GM12873 (cell line): ENCODE measurements around the gene SRRM4.

Experiments
- CTCF ChIP-seq: IDR thresholded peaks from 2 replicates; pipeline ENCODE4 v1.5.1; 2012; ENCODE audit warnings: low read depth, mild to moderate bottlenecking, moderate library complexity, low read length, control low read depth; ENCODE audit not compliant: insufficient read depth; ENCODE audit errors: missing control alignments

Gene SRRM4

DNA sequence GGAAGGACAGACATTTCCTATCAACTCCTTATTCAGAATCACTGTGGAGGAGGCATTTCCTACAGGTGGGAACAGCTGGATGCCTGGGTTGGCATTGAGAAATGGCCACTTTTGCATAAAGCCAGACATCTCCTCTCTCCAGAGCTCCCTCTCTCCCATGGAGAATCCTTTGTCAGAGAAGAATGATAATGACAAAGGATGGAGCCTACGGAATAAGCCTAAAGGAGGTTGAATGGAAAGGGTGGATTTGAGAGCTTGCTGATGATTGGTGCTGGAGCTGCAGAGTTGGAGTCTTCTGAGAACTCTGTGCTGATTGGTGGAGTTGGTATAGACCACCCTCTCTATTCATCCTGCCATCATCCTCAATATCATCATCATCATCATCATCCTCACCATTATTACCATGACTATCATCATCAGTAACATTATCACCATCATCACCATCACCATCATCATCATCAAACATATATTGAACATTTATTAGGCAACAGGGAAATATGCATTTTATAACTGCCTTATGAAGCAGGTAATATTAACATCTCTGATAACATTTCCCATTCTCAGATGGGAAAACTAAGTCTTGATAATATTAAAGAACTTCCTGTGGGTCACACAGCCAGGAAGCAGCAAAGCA is 108.2 kb downstream of the SRRM4 start:
- TF ChIP-seq CTCF: no peak

DNA sequence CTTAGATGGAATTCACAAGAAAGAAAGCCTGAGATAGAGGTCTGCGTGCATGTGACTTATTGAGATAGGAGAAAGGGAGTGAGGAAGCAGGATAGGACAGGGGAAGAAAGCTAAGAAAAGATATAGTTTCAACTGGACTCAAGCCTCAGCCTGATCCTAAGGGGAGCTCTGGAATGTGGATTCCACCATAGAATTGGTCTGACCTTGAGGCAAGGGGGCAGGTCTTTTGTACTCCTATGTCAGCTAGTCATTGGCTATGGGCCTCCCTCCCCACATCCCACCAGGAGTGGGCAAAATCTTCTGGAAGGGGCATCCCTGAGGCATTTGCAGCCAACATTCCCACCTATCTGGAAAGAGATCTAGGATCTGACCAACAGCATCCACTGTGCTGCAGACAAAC is 108.9 kb downstream of the SRRM4 start:
- TF ChIP-seq CTCF: no peak

GRCh38 chr12:119090865-119091264 is 109.5 kb downstream of the SRRM4 start:
- TF ChIP-seq CTCF: no peak

- TF ChIP-seq CTCF: no peak
Measured at GRCh38 chr12:119096429-119097202, 115.3 kb downstream of the SRRM4 start.

- TF ChIP-seq CTCF: no peak
Measured at GRCh38 chr12:119100933-119101332, 119.6 kb downstream of the SRRM4 start.

DNA sequence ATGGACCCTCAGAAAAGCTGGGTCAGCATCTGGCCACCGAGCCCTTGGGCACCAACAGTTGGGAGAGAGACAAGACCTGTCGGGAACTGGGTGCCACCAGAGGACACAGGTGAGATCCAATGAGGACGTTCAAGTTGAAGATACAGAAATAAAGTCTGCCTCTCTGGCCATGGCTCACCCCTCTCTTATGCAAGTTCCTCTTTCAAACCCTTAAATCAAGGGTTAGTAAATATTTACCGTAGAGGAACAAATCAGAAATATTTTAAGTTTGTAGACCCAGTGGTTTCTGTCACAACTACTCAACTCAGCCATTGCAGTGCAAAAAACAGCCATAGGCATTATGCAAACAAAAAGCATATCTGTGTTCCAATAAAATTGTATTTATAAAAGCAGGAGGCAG is 120.9 kb downstream of the SRRM4 start:
- TF ChIP-seq CTCF: no peak

GRCh38 chr12:119102714-119103113 is 121.4 kb downstream of the SRRM4 start:
- TF ChIP-seq CTCF: no peak
